K562 (cell line): ENCODE measurements around the gene NCAM2. TPM values are rescaled to one million over a fixed set of nuclear protein-coding genes. Genes with fewer than 3 reads are reported as not detected.

Source experiments
- ARHGAP35 ChIP-seq: fragments of 450-650 bp; IDR thresholded peaks from 2 replicates; pipeline ENCODE4 v1.6.1; 2018; ENCODE audit not compliant: partially characterized antibody
- LEF1 ChIP-seq: fragments of 450-650 bp; IDR thresholded peaks from 2 replicates; pipeline ENCODE4 v1.6.1; 2016; ENCODE audit warnings: mild to moderate bottlenecking
- NCOA2 ChIP-seq, 2 experiments: fragments of 450-650 bp; IDR thresholded peaks; 2 replicates each; pipeline ENCODE4 v1.6.1; 2018; ENCODE audit warnings: mild to moderate bottlenecking in 2 of 2, moderate library complexity in 1 of 2; ENCODE audit not compliant: partially characterized antibody in 2 of 2
- NFRKB ChIP-seq: fragments of 450-650 bp; IDR thresholded peaks from 2 replicates; pipeline ENCODE4 v1.6.1; 2016; ENCODE audit warnings: low read depth
- PATZ1 ChIP-seq: fragments of 250-450 bp; sonication (Bioruptor Pico); IDR thresholded peaks from 2 replicates; pipeline ENCODE4 v1.5.0; 2020; ENCODE audit warnings: mild to moderate bottlenecking, borderline replicate concordance
- POLR2AphosphoS2 ChIP-seq: IDR thresholded peaks from 2 replicates; pipeline ENCODE4 v1.6.1; 2012; ENCODE audit warnings: low read length, improper control_type of control experiment
- SAP30 ChIP-seq: fragments of 200-600 bp; sonication (generic); IDR thresholded peaks from 2 replicates; pipeline ENCODE4 v1.6.1; 2012; ENCODE audit warnings: borderline replicate concordance, low read depth, mild to moderate bottlenecking, moderate library complexity, low read length, control low read depth, inconsistent platforms; ENCODE audit not compliant: insufficient read depth, poor library complexity, severe bottlenecking
- SP2 ChIP-seq: IDR thresholded peaks from 2 replicates; pipeline ENCODE4 v1.6.1; 2011; ENCODE audit warnings: mild to moderate bottlenecking, low read depth, low read length, moderate library complexity; ENCODE audit not compliant: poor library complexity, severe bottlenecking; ENCODE audit errors: extremely low read depth
- TAF9B ChIP-seq: fragments of 450-650 bp; IDR thresholded peaks from 2 replicates; pipeline ENCODE4 v1.6.1; 2018; ENCODE audit warnings: mild to moderate bottlenecking; ENCODE audit not compliant: partially characterized antibody
- ZNF174 ChIP-seq: fragments of 250-450 bp; sonication (Bioruptor Pico); IDR thresholded peaks from 2 replicates; pipeline ENCODE4 v1.4.0; 2020; ENCODE audit warnings: mild to moderate bottlenecking
- ZNF318 ChIP-seq, 2 experiments: fragments of 450-650 bp; IDR thresholded peaks; 2 replicates each; pipeline ENCODE4 v1.6.1; 2016; ENCODE audit warnings: mild to moderate bottlenecking in 2 of 2, borderline replicate concordance in 1 of 2, low read depth in 1 of 2, moderate library complexity in 1 of 2
- polyA plus RNA-seq, 8 experiments: library from polyadenylated mRNA; depleted of rRNA in 4 of 8; stranded (reverse) in 5 of 8; unstranded in 3 of 8; fragments of >200 nt; fragmentation: Nextera tagmentation in 2 of 8; fragmentation: Illumina TruSeq in 1 of 8; extraction: Ambion mirVana in 2 of 8; extraction: Trizol in 1 of 8; gene quantifications; 2 replicates each; pipeline versions ENCODE4 v1.2.1 to v1.2.3, GENCODE V29; 2011 to 2014; ENCODE audit warnings: inconsistent platforms in 1 of 8, missing spikeins in 1 of 8
- total RNA-seq, 7 experiments: library from RNA; depleted of rRNA in 6 of 7; stranded (reverse); fragments of >200 nt in 6 of 7; fragmentation: Illumina TruSeq in 2 of 7; extraction: Trizol in 2 of 7; gene quantifications; 2 replicates each; pipeline versions ENCODE4 v1.2.1 to v1.2.3, GENCODE V29; 2011 to 2021; ENCODE audit warnings: low replicate concordance in 1 of 7
- TF ChIP-seq, protein P1 (sequence below), 2 experiments: IDR thresholded peaks; 2 replicates each; pipeline ENCODE4 v1.6.1; 2011; ENCODE audit warnings: borderline replicate concordance in 1 of 2, control low read depth in 1 of 2, low read depth in 1 of 2, low read length in 1 of 2, mild to moderate bottlenecking in 1 of 2, mixed read lengths in 1 of 2, moderate library complexity in 1 of 2; ENCODE audit not compliant: insufficient read depth in 1 of 2, insufficient read length in 1 of 2, poor library complexity in 1 of 2, severe bottlenecking in 1 of 2; ENCODE audit errors: extremely low read depth in 1 of 2
- TF ChIP-seq, protein P2 (sequence below): fragments of 150-350 bp; conservative IDR thresholded peaks from 2 replicates; pipeline ENCODE4 v1.6.1; 2014; ENCODE audit warnings: low read length

Gene NCAM2
- total and polyA plus RNA-seq, 9 of the 15 experiments (the other 6 are each of a cell fraction or from before 2014, with no cell fraction given), result 14.0 to 58.2 (median 27.8) TPM

GRCh38 chr21:21332492-21332891 lies 334.3 kb downstream of the NCAM2 start (continued):
- TF ChIP-seq ZNF174 (no peak), PATZ1 (CRISPR knock-in tag) (no peak), SAP30 (no peak), NCOA2 (IDR thresholded peaks at IDR 0.05; ENCODE audit: partially characterized antibody in 2 of 2) (no peak), NFRKB (no peak), ZNF318 (IDR thresholded peaks at IDR 0.05; ENCODE audit: borderline replicate concordance in 1 of 2, low read depth in 1 of 2) (no peak), POLR2AphosphoS2 (no peak), TAF9B (no peak), SP2 (no peak), ARHGAP35 (no peak), LEF1 (no peak)
- TF ChIP-seq, protein P1, sequence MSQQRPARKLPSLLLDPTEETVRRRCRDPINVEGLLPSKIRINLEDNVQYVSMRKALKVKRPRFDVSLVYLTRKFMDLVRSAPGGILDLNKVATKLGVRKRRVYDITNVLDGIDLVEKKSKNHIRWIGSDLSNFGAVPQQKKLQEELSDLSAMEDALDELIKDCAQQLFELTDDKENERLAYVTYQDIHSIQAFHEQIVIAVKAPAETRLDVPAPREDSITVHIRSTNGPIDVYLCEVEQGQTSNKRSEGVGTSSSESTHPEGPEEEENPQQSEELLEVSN (IDR thresholded peaks at IDR 0.05; ENCODE audit: borderline replicate concordance in 1 of 2, extremely low read depth in 1 of 2, insufficient read depth in 1 of 2, insufficient read length in 1 of 2, low read depth in 1 of 2, low read length in 1 of 2, poor library complexity in 1 of 2, severe bottlenecking in 1 of 2), result no peak
- TF ChIP-seq, protein P2, sequence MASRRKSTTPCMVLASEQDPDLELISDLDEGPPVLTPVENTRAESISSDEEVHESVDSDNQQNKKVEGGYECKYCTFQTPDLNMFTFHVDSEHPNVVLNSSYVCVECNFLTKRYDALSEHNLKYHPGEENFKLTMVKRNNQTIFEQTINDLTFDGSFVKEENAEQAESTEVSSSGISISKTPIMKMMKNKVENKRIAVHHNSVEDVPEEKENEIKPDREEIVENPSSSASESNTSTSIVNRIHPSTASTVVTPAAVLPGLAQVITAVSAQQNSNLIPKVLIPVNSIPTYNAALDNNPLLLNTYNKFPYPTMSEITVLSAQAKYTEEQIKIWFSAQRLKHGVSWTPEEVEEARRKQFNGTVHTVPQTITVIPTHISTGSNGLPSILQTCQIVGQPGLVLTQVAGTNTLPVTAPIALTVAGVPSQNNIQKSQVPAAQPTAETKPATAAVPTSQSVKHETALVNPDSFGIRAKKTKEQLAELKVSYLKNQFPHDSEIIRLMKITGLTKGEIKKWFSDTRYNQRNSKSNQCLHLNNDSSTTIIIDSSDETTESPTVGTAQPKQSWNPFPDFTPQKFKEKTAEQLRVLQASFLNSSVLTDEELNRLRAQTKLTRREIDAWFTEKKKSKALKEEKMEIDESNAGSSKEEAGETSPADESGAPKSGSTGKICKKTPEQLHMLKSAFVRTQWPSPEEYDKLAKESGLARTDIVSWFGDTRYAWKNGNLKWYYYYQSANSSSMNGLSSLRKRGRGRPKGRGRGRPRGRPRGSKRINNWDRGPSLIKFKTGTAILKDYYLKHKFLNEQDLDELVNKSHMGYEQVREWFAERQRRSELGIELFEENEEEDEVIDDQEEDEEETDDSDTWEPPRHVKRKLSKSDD, result no peak
